ENCODE data around the gene BCKDK. TPM values are rescaled to one million over a fixed set of nuclear protein-coding genes. Genes with fewer than 3 reads are reported as not detected.

The BCKDK gene
- 10 to 100 TPM; 38.5 to 40.5 TPM for total RNA-seq

DNA sequence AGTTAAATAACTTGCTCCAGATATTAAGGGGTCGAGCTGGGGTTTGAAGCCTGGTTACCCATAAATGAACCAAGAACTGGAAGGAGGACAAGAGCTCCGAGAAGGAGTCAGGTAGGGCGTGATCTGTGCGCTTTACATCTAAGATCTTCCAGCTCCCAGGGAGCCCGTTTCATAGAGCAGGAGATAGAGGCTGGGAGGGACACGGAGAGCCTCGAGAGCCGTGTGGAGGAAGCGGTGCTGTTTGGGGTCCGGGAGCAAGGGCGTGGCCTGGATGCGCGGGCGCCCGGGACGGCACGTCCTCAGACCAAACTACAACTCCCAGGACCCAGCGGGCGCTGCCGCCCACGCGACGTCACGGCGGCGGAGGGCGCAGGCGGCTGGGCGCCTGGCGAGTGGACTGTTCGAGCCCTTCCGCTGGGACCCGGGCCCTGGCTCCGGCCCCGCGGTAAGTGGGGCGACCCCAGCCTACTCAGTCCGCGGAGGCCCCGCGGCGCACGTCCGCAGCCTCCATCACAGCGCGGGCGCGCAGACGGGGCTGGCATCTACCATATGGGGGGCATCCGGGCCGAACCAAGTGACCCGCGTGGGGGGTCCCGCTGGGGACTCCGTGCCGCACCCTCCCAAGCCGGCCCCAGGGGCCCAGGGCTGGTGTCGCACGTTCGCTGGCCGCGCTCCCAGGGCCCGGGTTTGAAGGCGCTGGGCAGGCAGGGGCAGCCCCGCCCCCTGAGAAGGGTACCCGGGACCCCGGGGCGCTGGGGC is at the start of gene BCKDK:
TSS of gene BCKDK (plus strand) at position 352 of the 759 bp plus-strand sequence. CDS start 838 bp downstream, outside the sequence.
- Mint-ChIP-seq H3K27me3 (no peaks in the 10 kb centered on the region), H3K27ac (peak within 1 kb of the TSS; percentile 90), H3K9me3 (no peaks in the 10 kb centered on the region), H3K4me3 (peak within 1 kb of the TSS; percentile 80), H3K36me3 (peaks cover 12% of the 10 kb centered on the region), H3K4me1 (ENCODE audit: low read depth) (peaks cover 18% of the 10 kb centered on the region)
- DNase-seq: peak; percentile 84
- intact Hi-C loops (cut with micrococcal nuclease): loop anchor here (2.0 to 5.0 kb wide), 2 partner anchors 13 to 76 kb away; partner anchors contain the start of genes STX4 and VKORC1
- POLR2A ChIA-PET: interaction anchor here (1.3 to 2.7 kb wide), 3 partner anchors 9 to 72 kb away, joined by 3 to 9 read pairs (median 5); partner anchors contain the start of genes FUS and KAT8
- CTCF ChIA-PET: interaction anchor here (1.0 to 1.9 kb wide), 3 partner anchors 9 to 123 kb away, joined by 3 to 6 read pairs (median 4); partner anchors contain the start of genes HSD3B7 and KAT8

- Mint-ChIP-seq H3K4me3 (no peak overlapping the region), H3K4me1 (ENCODE audit: low read depth) (peaks cover 28% of the 10 kb centered on the region), H3K9me3 (no peaks in the 10 kb centered on the region), H3K27me3 (no peaks in the 10 kb centered on the region), H3K36me3 (peaks cover 24% of the 10 kb centered on the region), H3K27ac (no peak overlapping the region)
- DNase-seq: no peak
- ChIA-PET POLR2A (interaction anchor here (0.6 kb wide), 1 partner anchor 27 kb away, joined by 3 read pairs; the partner anchor contains the start of gene PRSS53), CTCF (no interaction called here)
- intact Hi-C loops (cut with micrococcal nuclease): no loop called here
These were observed 46.9 kb upstream of the BCKDK start for GRCh38 chr16:31061126-31061812.

GRCh38 chr16:31061813-31062440 is 46.3 kb upstream of the BCKDK start:
- ChIA-PET CTCF (no interaction called here), POLR2A (no interaction called here)
- H3K9me3 Mint-ChIP-seq: no peaks in the 10 kb centered on the region
- peaks cover 24% of the 10 kb centered on the region for H3K36me3 Mint-ChIP-seq
- intact Hi-C loops (cut with micrococcal nuclease): no loop called here
- no peak overlapping the region for H3K4me3 Mint-ChIP-seq
- no peaks in the 10 kb centered on the region for H3K27me3 Mint-ChIP-seq
- DNase-seq: no peak
- peaks cover 28% of the 10 kb centered on the region for H3K4me1 Mint-ChIP-seq (ENCODE audit: low read depth)
- no peak overlapping the region for H3K27ac Mint-ChIP-seq

- ChIA-PET CTCF (no interaction called here), POLR2A (no interaction called here)
- DNase-seq: no peak
- intact Hi-C loops (cut with micrococcal nuclease): no loop called here
- Mint-ChIP-seq H3K27me3 (no peaks in the 10 kb centered on the region), H3K36me3 (peaks cover 24% of the 10 kb centered on the region), H3K27ac (no peak overlapping the region), H3K4me1 (ENCODE audit: low read depth) (peaks cover 28% of the 10 kb centered on the region), H3K4me3 (no peak overlapping the region), H3K9me3 (no peaks in the 10 kb centered on the region)
These were observed 44.7 kb upstream of the BCKDK start for GRCh38 chr16:31063495-31063842.

DNA sequence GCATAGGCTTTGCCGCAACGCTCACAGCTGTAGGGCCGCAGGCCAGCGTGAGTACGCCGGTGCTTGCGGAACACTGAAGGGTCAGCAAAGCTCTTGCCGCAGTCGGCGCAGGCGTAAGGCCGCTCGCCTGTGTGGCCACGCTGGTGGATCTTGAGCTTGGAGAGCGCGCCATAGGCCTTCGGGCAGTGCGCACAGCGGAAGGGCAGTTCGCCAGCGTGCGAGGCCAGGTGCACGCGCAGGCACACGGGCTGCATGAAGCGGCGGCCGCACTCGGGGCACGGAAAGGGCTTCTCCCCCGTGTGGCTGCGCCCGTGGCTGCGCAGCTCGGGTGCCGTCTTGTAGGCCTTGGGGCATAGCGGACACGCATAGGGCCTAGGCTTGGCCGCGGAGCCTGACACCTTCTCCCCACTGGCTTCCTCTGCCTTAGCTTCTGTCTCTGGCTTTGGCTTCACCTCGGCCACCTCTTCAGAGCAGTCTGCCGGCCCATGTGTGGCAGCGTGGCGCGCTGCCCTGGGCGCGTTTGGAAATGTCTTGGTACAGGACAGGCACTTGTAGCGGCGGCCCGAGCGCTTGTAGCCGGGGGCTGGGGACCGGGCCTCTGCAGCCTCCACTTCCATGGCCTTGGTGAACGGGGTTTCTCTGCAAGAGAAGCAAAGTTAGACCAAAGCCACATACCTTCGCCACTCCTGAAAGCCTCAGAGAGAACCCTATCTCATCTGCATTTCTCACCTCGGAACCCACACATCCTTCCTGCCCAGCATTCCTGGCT is 44.2 kb upstream of the BCKDK start:
- H3K27me3 Mint-ChIP-seq: no peaks in the 10 kb centered on the region
- POLR2A ChIA-PET: interaction anchor here (1.1 kb wide), 1 partner anchor 9 kb away, joined by 5 read pairs; no protein-coding TSS in a partner anchor
- no peak for DNase-seq
- peaks cover 24% of the 10 kb centered on the region for H3K36me3 Mint-ChIP-seq
- H3K4me3 Mint-ChIP-seq: peak overlapping the region; percentile 23
- peaks cover 32% of the 10 kb centered on the region for H3K4me1 Mint-ChIP-seq (ENCODE audit: low read depth)
- CTCF ChIA-PET: interaction anchor here (1.5 kb wide), 1 partner anchor 79 kb away, joined by 4 read pairs; the partner anchor contains the start of gene HSD3B7
- H3K27ac Mint-ChIP-seq: peak overlapping the region; percentile 69
- intact Hi-C loops (cut with micrococcal nuclease): no loop called here
- no peaks in the 10 kb centered on the region for H3K9me3 Mint-ChIP-seq

GRCh38 chr16:31064882-31065461 is 43.2 kb upstream of the BCKDK start:
- H3K27me3 Mint-ChIP-seq: no peaks in the 10 kb centered on the region
- no peak for DNase-seq
- peaks cover 24% of the 10 kb centered on the region for H3K36me3 Mint-ChIP-seq
- H3K9me3 Mint-ChIP-seq: no peaks in the 10 kb centered on the region
- ChIA-PET POLR2A (interaction anchor here (1.1 kb wide), 1 partner anchor 8 kb away, joined by 5 read pairs; no protein-coding TSS in a partner anchor), CTCF (interaction anchor here (1.5 kb wide), 1 partner anchor 80 kb away, joined by 4 read pairs; the partner anchor contains the start of gene HSD3B7)
- intact Hi-C loops (cut with micrococcal nuclease): no loop called here
- H3K4me3 Mint-ChIP-seq: peak overlapping the region; percentile 23
- peak overlapping the region; percentile 69 for H3K27ac Mint-ChIP-seq
- H3K4me1 Mint-ChIP-seq (ENCODE audit: low read depth): peaks cover 36% of the 10 kb centered on the region

DNA sequence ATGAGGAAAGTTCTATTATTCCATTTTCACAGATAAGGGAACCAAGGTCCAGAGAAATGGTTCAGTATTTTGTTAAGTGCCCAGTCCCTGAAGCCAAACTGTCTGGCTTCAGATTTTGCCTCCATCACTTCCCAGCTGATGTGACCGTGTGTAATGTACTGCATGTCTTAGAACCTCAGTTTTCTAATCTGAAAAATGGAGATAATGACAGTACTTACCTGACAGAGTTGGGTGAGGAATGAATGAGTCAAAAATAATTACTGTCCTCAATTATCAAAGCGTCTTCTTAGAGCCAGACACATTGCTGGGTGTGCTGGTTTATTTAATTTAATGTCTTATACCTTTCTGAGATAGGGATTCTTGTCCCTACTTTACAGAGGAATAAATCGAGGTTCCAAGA is 40.8 kb upstream of the BCKDK start:
- DNase-seq: no peak
- H3K27me3 Mint-ChIP-seq: no peaks in the 10 kb centered on the region
- ChIA-PET POLR2A (no interaction called here), CTCF (interaction anchor here (0.6 to 2.0 kb wide), 4 partner anchors 33 to 801 kb away, joined by 3 to 5 read pairs (median 4); no protein-coding TSS in a partner anchor)
- H3K36me3 Mint-ChIP-seq: peaks cover 15% of the 10 kb centered on the region
- no peaks in the 10 kb centered on the region for H3K9me3 Mint-ChIP-seq
- H3K4me1 Mint-ChIP-seq (ENCODE audit: low read depth): peaks cover 45% of the 10 kb centered on the region
- intact Hi-C loops (cut with micrococcal nuclease): no loop called here
- H3K27ac Mint-ChIP-seq: no peak overlapping the region
- no peak overlapping the region for H3K4me3 Mint-ChIP-seq

GRCh38 chr16:31071861-31072260 is 36.3 kb upstream of the BCKDK start:
- CTCF ChIA-PET: interaction anchor here (1.6 to 3.4 kb wide), 2 partner anchors 70 to 86 kb away, joined by 5 to 18 read pairs; partner anchors contain the start of gene HSD3B7
- H3K36me3 Mint-ChIP-seq: no peaks in the 10 kb centered on the region
- intact Hi-C loops (cut with micrococcal nuclease): no loop called here

GRCh38 chr16:31072540-31073141 is 35.5 kb upstream of the BCKDK start:
- Mint-ChIP-seq H3K36me3 (no peaks in the 10 kb centered on the region), H3K4me3 (peak overlapping the region; percentile 98), H3K9me3 (no peaks in the 10 kb centered on the region), H3K4me1 (ENCODE audit: low read depth) (peaks cover 34% of the 10 kb centered on the region), H3K27me3 (no peaks in the 10 kb centered on the region), H3K27ac (peak overlapping the region; percentile 97)
- CTCF ChIA-PET: interaction anchor here (1.3 to 3.4 kb wide), 4 partner anchors 20 to 119 kb away, joined by 3 to 22 read pairs (median 14); partner anchors contain the start of gene HSD3B7
- intact Hi-C loops (cut with micrococcal nuclease): no loop called here
- POLR2A ChIA-PET: interaction anchor here (1.5 to 2.4 kb wide), 5 partner anchors 8 to 107 kb away, joined by 5 to 23 read pairs (median 16); partner anchors contain the start of genes FUS, KAT8 and VKORC1
- DNase-seq: peak; percentile 65

More at GRCh38 chr16:31071861-31072260, 36.3 kb upstream of the BCKDK start:
- Mint-ChIP-seq H3K27me3 (no peaks in the 10 kb centered on the region), H3K4me1 (ENCODE audit: low read depth) (peaks cover 34% of the 10 kb centered on the region), H3K4me3 (peak overlapping the region; percentile 98), H3K27ac (peak overlapping the region; percentile 97), H3K9me3 (no peaks in the 10 kb centered on the region)
- POLR2A ChIA-PET: interaction anchor here (1.3 kb wide), 1 partner anchor 108 kb away, joined by 5 read pairs; the partner anchor contains the start of gene FUS
- peak; percentile 26 for DNase-seq

- intact Hi-C loops (cut with micrococcal nuclease): no loop called here
- Mint-ChIP-seq H3K9me3 (no peaks in the 10 kb centered on the region), H3K36me3 (peaks cover 6% of the 10 kb centered on the region), H3K27me3 (no peaks in the 10 kb centered on the region), H3K27ac (peak overlapping the region; percentile 97), H3K4me3 (peak overlapping the region; percentile 98), H3K4me1 (ENCODE audit: low read depth) (peaks cover 34% of the 10 kb centered on the region)
- DNase-seq: peak; percentile 93
- ChIA-PET POLR2A (interaction anchor here (0.6 to 2.4 kb wide), 13 partner anchors 9 to 796 kb away, joined by 3 to 23 read pairs (median 5); partner anchors contain the start of genes ARMC5, FUS, KAT8 and SETD1A), CTCF (interaction anchor here (0.6 to 3.4 kb wide), 7 partner anchors 19 to 139 kb away, joined by 3 to 22 read pairs (median 5); partner anchors contain the start of genes HSD3B7 and KAT8)
These were observed 34.8 kb upstream of the BCKDK start for GRCh38 chr16:31073142-31073969.

Measured in activated CD4-positive, alpha-beta memory T cell treated with anti-CD3 and anti-CD28 coated beads for 36 hours (primary cell).